PC-3 (cell line): ENCODE data around the gene STAMBPL1. TPM values are rescaled to one million over a fixed set of nuclear protein-coding genes. Genes with fewer than 3 reads are reported as not detected.

Source experiments
- ATAC-seq: fragments of 200-7000 bp; cut with Tn5 transposase; 2 replicates; pipeline ENCODE4 v1.9.1; 2020; ENCODE audit warnings: mild to moderate bottlenecking, moderate library complexity
- BruUV-seq: library from RNA; stranded (reverse); fragments of 400-500 nt; replicated peaks from 2 replicates; lab custom pipeline; 2021; lab: Mats Ljungman, UMichigan
- CTCF ChIA-PET: fragments of 300-600 bp; sonication (Branson Sonifier 250); formaldehyde crosslinking; loops from one replicate; lab custom pipeline; 2022; ENCODE audit warnings: antibody characterized with exemption; lab: Charles Lee
- POLR2A ChIA-PET: fragments of 300-600 bp; sonication (Branson Sonifier 250); formaldehyde crosslinking; loops from one replicate; lab custom pipeline; 2022; ENCODE audit warnings: antibody characterized with exemption; ENCODE audit not compliant: unreplicated experiment; lab: Charles Lee
- DNase-seq: peaks from one replicate; pipeline ENCODE4 v3.0.0-alpha.2; 2015
- H2AFZ ChIP-seq: fragments of 300-600 bp; sonication (generic); 2 replicates; pipeline ENCODE4 v1.6.0; 2016; ENCODE audit warnings: antibody characterized with exemption, low read length
- H3F3A ChIP-seq: fragments of 300-600 bp; sonication (generic); one replicate; pipeline ENCODE4 v1.6.0; 2017; ENCODE audit warnings: antibody characterized with exemption, low read length, control low read depth, mild to moderate bottlenecking; ENCODE audit not compliant: unreplicated experiment
- H3K27ac ChIP-seq: fragments of 300-600 bp; sonication (generic); 2 replicates; pipeline ENCODE4 v1.5.1; 2016; ENCODE audit warnings: mild to moderate bottlenecking, low read length
- H3K27me3 ChIP-seq: fragments of 300-600 bp; sonication (generic); 2 replicates; pipeline ENCODE4 v1.6.1; 2016; ENCODE audit warnings: low read length, mixed read lengths
- H3K36me3 ChIP-seq: fragments of 300-600 bp; sonication (generic); 2 replicates; pipeline ENCODE4 v1.6.1; 2016; ENCODE audit warnings: low read depth, mixed run types, low read length, mixed read lengths
- H3K4me1 ChIP-seq: fragments of 300-600 bp; sonication (generic); 2 replicates; pipeline ENCODE4 v1.5.1; 2016; ENCODE audit warnings: low read length; ENCODE audit not compliant: insufficient read depth
- H3K4me2 ChIP-seq: fragments of 300-600 bp; sonication (generic); 2 replicates; pipeline ENCODE4 v1.6.0; 2016; ENCODE audit warnings: low read length
- H3K4me3 ChIP-seq: fragments of 300-600 bp; sonication (generic); 2 replicates; pipeline ENCODE4 v1.5.1; 2016; ENCODE audit warnings: mild to moderate bottlenecking, low read length, mixed read lengths
- H3K79me2 ChIP-seq: fragments of 300-600 bp; sonication (generic); 2 replicates; pipeline ENCODE4 v1.6.1; 2017; ENCODE audit warnings: low read length, mixed read lengths
- H3K9ac ChIP-seq: fragments of 300-600 bp; sonication (generic); 2 replicates; pipeline ENCODE4 v1.6.0; 2016; ENCODE audit warnings: mild to moderate bottlenecking, low read length
- H3K9me2 ChIP-seq: fragments of 300-600 bp; sonication (generic); replicated peaks from 2 replicates; pipeline ENCODE4 v1.6.1; 2016; ENCODE audit warnings: mixed run types, low read length, mixed read lengths
- H3K9me3 ChIP-seq: fragments of 300-600 bp; sonication (generic); 2 replicates; pipeline ENCODE4 v1.6.1; 2016; ENCODE audit warnings: low read length, mixed read lengths
- H4K20me1 ChIP-seq: fragments of 300-600 bp; sonication (generic); 2 replicates; pipeline ENCODE4 v1.6.1; 2016; ENCODE audit warnings: low read length, mixed read lengths
- CTCF ChIP-seq: fragments of 300-600 bp; sonication (generic); conservative IDR thresholded peaks from 2 replicates; pipeline ENCODE4 v1.5.1; 2017; ENCODE audit warnings: antibody characterized with exemption, low read depth, mild to moderate bottlenecking, low read length
- EZH2 ChIP-seq: fragments of 300-600 bp; sonication (generic); IDR thresholded peaks from one replicate; pipeline ENCODE4 v1.6.1; 2017; ENCODE audit warnings: antibody characterized with exemption, mild to moderate bottlenecking, low read length; ENCODE audit not compliant: unreplicated experiment
- EZH2phosphoT487 ChIP-seq: fragments of 300-600 bp; sonication (generic); IDR thresholded peaks from 2 replicates; pipeline ENCODE4 v1.6.1; 2018; ENCODE audit warnings: mild to moderate bottlenecking, antibody characterized with exemption, low read length, borderline replicate concordance
- intact Hi-C: fragments of 100-400 bp; cut with micrococcal nuclease; formaldehyde crosslinking; loops from 2 replicates; pipeline ENCODE4 v1.9.0; 2023
- total RNA-seq: library from RNA; depleted of rRNA; stranded (reverse); fragments of >200 nt; gene quantifications from 2 replicates; pipeline ENCODE4 v1.2.3, GENCODE V29; 2014

The STAMBPL1 gene
- total RNA-seq, 1 experiment from 2014 or later = 19.5 TPM

- H3K9me3 ChIP-seq = no peaks in the 10 kb centered on the region
- H3K27me3 ChIP-seq = no peaks in the 10 kb centered on the region
- H3K9ac ChIP-seq = no peak overlapping the region
- TF ChIP-seq CTCF = no peak
- TF ChIP-seq EZH2phosphoT487 = no peak
- TF ChIP-seq EZH2 = no peak
- no peak overlapping the region for H3K4me2 ChIP-seq
- no peaks in the 10 kb centered on the region for H3F3A ChIP-seq
- BruUV-seq = no TSS peak
- H3K27ac ChIP-seq = no peak overlapping the region
- no peaks in the 10 kb centered on the region for H3K79me2 ChIP-seq
- 0 out of 2 replicates have a peak, but pooled peaks cover 3% of the 10 kb centered on the region for H3K36me3 ChIP-seq
- DNase-seq (no peak), ATAC-seq (0 out of 2 replicates have a peak, but pooled peaks have one; percentile 18)
- H2AFZ ChIP-seq = no peak overlapping the region
- H4K20me1 ChIP-seq = no peaks in the 10 kb centered on the region
- no peak overlapping the region for H3K4me3 ChIP-seq
- ChIA-PET CTCF (no interaction called here), POLR2A (interaction anchor here (0.7 kb wide), 2 partner anchors 21 to 33 kb away, joined by 3 to 5 read pairs; partner anchors contain the start of gene STAMBPL1)
- no peaks in the 10 kb centered on the region; the same call in 1 of the 2 replicates for H3K4me1 ChIP-seq
- H3K9me2 ChIP-seq = no peaks in the 10 kb centered on the region
- intact Hi-C loops = no loop called here
Observed at GRCh38 chr10:88901206-88901983, 21.4 kb downstream of the STAMBPL1 start.

- TF ChIP-seq EZH2phosphoT487 = no peak
- TF ChIP-seq CTCF = no peak
- no peak for TF ChIP-seq EZH2
- Histone ChIP-seq H3K9me2 (no peaks in the 10 kb centered on the region), H3K36me3 (0 out of 2 replicates have a peak, but pooled peaks cover 3% of the 10 kb centered on the region), H3K27ac (no peak overlapping the region), H2AFZ (no peak overlapping the region), H3K4me1 (no peaks in the 10 kb centered on the region), H3K27me3 (no peaks in the 10 kb centered on the region), H3F3A (no peaks in the 10 kb centered on the region), H3K4me3 (no peak overlapping the region), H3K9me3 (no peaks in the 10 kb centered on the region), H4K20me1 (no peaks in the 10 kb centered on the region), H3K79me2 (no peaks in the 10 kb centered on the region), H3K4me2 (no peak overlapping the region), H3K9ac (no peak overlapping the region)
- BruUV-seq = no TSS peak
- no peak for DNase-seq
- ChIA-PET POLR2A (interaction anchor here (0.6 to 0.7 kb wide), 3 partner anchors 22 to 1097 kb away, joined by 3 to 5 read pairs (median 5); partner anchors contain the start of gene STAMBPL1), CTCF (no interaction called here)
- intact Hi-C loops = no loop called here
- ATAC-seq = no peak
Observed at GRCh38 chr10:88901984-88902789, 22.1 kb downstream of the STAMBPL1 start.
